OCI-LY1 (cell line): Measurements from ENCODE around the gene KCTD1.

Experiments
- H2AFZ ChIP-seq: fragments of 200-600 bp; sonication (generic), shearing (Covaris generic); 2 replicates; pipeline ENCODE4 v1.6.0; 2014; ENCODE audit warnings: antibody characterized with exemption, mild to moderate bottlenecking, low read length
- H3F3A ChIP-seq: fragments of 200-600 bp; sonication (generic), shearing (Covaris generic); 2 replicates; pipeline ENCODE4 v1.6.0; 2014; ENCODE audit warnings: mild to moderate bottlenecking, antibody characterized with exemption, low read length, moderate library complexity; ENCODE audit not compliant: insufficient read depth
- H3K27ac ChIP-seq: fragments of 200-600 bp; sonication (generic); 2 replicates; pipeline ENCODE4 v1.5.1; 2014; ENCODE audit warnings: low read length, mixed run types, mild to moderate bottlenecking, low read depth; ENCODE audit not compliant: poor library complexity, severe bottlenecking
- H3K27me3 ChIP-seq: fragments of 200-600 bp; sonication (generic); 2 replicates; pipeline ENCODE4 v1.6.0; 2014; ENCODE audit warnings: antibody characterized with exemption, mild to moderate bottlenecking, low read length, moderate library complexity; ENCODE audit not compliant: insufficient read depth
- H3K36me3 ChIP-seq: fragments of 200-600 bp; sonication (generic); 2 replicates; pipeline ENCODE4 v1.6.1; 2014; ENCODE audit warnings: mild to moderate bottlenecking, antibody characterized with exemption, low read length, moderate library complexity, mixed read lengths; ENCODE audit not compliant: insufficient read depth
- H3K4me1 ChIP-seq: fragments of 200-600 bp; sonication (generic); 2 replicates; pipeline ENCODE4 v1.5.1; 2014; ENCODE audit warnings: mild to moderate bottlenecking, low read length, moderate library complexity; ENCODE audit not compliant: insufficient read depth, severe bottlenecking
- H3K4me2 ChIP-seq: fragments of 200-600 bp; sonication (generic), shearing (Covaris generic); 2 replicates; pipeline ENCODE4 v1.6.1; 2014; ENCODE audit warnings: low read length
- H3K4me3 ChIP-seq: fragments of 200-600 bp; sonication (generic); 2 replicates; pipeline ENCODE4 v1.5.1; 2014; ENCODE audit warnings: low read length, low read depth, mild to moderate bottlenecking, mixed read lengths; ENCODE audit not compliant: poor library complexity, severe bottlenecking
- H3K79me2 ChIP-seq: fragments of 200-600 bp; shearing (Covaris generic); 2 replicates; pipeline ENCODE4 v1.6.1; 2016; ENCODE audit warnings: mixed run types, low read length, mixed read lengths; ENCODE audit not compliant: insufficient read depth
- H3K9ac ChIP-seq: fragments of 200-600 bp; sonication (generic), shearing (Covaris generic); 2 replicates; pipeline ENCODE4 v1.6.1; 2014; ENCODE audit warnings: mild to moderate bottlenecking, low read length, mixed read lengths
- H3K9me2 ChIP-seq: fragments of 200-600 bp; sonication (generic), shearing (Covaris generic); 2 replicates; pipeline ENCODE4 v1.6.1; 2014; ENCODE audit warnings: low read depth, mild to moderate bottlenecking, low read length, mixed read lengths
- H3K9me3 ChIP-seq: fragments of 200-600 bp; shearing (Covaris generic); 2 replicates; pipeline ENCODE4 v1.6.1; 2014; ENCODE audit warnings: low read length, mixed read lengths
- H4K20me1 ChIP-seq: fragments of 200-600 bp; sonication (generic), shearing (Covaris generic); 2 replicates; pipeline ENCODE4 v1.6.0; 2016; ENCODE audit warnings: mild to moderate bottlenecking, low read length; ENCODE audit not compliant: insufficient read depth
- EZH2 ChIP-seq: fragments of 200-600 bp; sonication (generic), shearing (Covaris generic); IDR thresholded peaks from 2 replicates; pipeline ENCODE4 v1.8.0; 2017; ENCODE audit warnings: borderline replicate concordance, mixed run types, mild to moderate bottlenecking, antibody characterized with exemption, low read length, moderate library complexity, mixed read lengths
- TF ChIP-seq, protein P1 (sequence below): fragments of 200-600 bp; sonication (generic), shearing (Covaris generic); IDR thresholded peaks from 2 replicates; pipeline ENCODE4 v1.5.1; 2017; ENCODE audit warnings: mild to moderate bottlenecking, antibody characterized with exemption, low read length, moderate library complexity, mixed read lengths

The KCTD1 gene

DNA sequence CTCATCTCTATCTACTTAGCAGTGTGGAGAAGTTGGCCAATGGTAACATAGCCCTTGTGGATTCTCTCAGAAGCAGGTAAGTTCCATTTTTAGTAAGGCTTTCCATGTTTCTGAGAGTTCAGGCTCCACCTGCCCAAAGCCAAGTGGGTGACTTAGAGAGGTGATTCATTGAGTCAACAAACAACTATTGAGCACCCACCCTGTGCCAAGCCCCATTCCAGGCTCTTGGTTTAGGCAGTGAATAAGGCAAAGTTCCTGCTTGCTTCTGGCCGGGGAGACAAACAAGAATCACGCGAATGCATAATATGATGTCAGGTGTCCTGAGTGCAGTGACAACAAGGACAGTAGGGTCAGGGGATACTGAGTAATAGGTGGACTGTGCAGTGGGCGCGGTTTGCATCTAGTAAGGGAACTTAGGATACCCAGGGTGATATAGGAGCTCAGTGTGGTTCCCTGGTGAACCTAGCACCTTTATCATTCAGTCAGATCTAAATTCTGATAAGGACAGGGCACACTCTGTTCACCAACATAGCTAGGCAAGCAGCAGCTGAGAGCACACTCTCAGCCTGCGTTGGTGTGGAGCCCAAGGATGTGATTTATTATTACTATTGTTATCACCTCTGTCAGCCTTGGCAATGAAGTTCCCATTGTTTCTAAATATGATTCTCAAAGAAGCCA, 31.7 kb upstream of the KCTD1 start:
- Histone ChIP-seq H3K4me2 (no peak overlapping the region), H2AFZ (no peak overlapping the region), H3K27me3 (peaks cover 5% of the 10 kb centered on the region; the same call in 1 of the 2 replicates), H3K27ac (no peak overlapping the region), H3F3A (no peaks in the 10 kb centered on the region), H3K9ac (no peak overlapping the region), H3K4me1 (no peaks in the 10 kb centered on the region), H3K9me3 (no peaks in the 10 kb centered on the region), H3K9me2 (no peaks in the 10 kb centered on the region), H3K79me2 (no peaks in the 10 kb centered on the region), H3K36me3 (no peaks in the 10 kb centered on the region), H4K20me1 (no peaks in the 10 kb centered on the region), H3K4me3 (no peak overlapping the region)
- TF ChIP-seq, protein P1, sequence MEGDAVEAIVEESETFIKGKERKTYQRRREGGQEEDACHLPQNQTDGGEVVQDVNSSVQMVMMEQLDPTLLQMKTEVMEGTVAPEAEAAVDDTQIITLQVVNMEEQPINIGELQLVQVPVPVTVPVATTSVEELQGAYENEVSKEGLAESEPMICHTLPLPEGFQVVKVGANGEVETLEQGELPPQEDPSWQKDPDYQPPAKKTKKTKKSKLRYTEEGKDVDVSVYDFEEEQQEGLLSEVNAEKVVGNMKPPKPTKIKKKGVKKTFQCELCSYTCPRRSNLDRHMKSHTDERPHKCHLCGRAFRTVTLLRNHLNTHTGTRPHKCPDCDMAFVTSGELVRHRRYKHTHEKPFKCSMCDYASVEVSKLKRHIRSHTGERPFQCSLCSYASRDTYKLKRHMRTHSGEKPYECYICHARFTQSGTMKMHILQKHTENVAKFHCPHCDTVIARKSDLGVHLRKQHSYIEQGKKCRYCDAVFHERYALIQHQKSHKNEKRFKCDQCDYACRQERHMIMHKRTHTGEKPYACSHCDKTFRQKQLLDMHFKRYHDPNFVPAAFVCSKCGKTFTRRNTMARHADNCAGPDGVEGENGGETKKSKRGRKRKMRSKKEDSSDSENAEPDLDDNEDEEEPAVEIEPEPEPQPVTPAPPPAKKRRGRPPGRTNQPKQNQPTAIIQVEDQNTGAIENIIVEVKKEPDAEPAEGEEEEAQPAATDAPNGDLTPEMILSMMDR = no peak

DNA sequence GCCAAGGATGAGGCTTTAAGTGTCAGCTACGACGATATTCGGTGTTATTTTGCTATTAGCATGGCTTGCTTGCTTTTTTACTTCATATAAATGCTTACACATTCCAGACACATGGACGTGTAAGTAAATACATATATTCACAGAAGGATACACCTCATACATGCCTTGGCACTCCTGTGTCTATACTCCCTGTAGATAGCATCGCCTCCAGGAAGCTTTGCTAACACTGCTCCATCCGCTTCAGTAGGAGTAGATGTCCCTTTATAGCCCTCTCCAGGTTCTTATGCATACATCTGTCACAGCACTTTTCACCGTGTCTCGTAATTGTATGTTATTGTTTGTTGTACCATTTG, 27.5 kb upstream of the KCTD1 start:
- Histone ChIP-seq H3K9me2 (no peaks in the 10 kb centered on the region), H3K79me2 (no peaks in the 10 kb centered on the region), H3K4me3 (no peak overlapping the region), H2AFZ (no peak overlapping the region), H3K36me3 (no peaks in the 10 kb centered on the region), H3K4me1 (no peaks in the 10 kb centered on the region), H4K20me1 (no peaks in the 10 kb centered on the region), H3K4me2 (no peak overlapping the region), H3K27ac (no peak overlapping the region), H3F3A (no peaks in the 10 kb centered on the region), H3K9ac (no peak overlapping the region), H3K27me3 (peaks cover 5% of the 10 kb centered on the region; the same call in 1 of the 2 replicates), H3K9me3 (no peaks in the 10 kb centered on the region)
- TF ChIP-seq, protein P1 = no peak
- TF ChIP-seq EZH2 = no peak

DNA sequence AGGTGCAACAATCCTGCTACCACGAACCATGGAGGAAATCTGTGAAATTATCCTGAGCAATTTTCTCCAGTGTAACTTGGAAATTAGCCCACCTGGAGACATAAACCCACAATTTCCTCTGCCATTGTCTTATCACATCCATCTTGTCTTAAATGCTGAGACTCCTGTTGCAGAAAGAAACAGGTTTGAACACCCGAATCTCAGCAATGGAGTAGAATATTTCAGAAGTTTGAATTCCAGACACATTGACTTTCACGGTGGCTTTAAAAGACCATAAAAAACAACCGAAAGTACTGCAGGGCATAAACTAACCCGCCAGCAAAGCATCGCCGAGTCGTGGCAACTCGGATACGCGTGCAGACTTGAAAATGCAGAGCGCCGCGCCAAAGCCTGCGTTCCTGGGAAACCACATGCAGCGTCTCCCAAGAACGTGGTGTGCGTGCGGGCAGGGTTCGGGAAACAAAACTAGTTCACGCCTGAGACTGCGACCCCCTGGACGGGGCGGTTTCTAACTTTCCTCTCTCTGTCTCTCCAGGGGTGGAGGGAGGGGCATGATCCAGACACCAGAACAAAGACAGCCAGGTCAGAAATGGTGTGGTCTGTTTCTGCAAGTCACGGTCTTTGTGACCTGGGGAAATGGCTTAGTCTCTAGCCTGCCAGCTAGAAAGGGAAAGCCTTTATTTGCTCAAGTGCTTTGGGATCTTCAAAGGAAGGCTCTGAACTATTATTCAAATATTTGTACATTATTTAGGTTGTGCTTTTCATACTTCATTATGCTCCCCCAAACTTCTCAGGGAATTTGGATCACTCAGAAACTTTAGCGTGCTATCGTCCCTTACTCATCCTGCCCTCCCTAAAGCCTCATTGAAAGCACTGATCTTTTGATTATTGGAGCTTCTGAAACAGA, 26.9 kb upstream of the KCTD1 start:
- Histone ChIP-seq H3K4me3 (no peak overlapping the region), H3K79me2 (no peaks in the 10 kb centered on the region), H2AFZ (no peak overlapping the region), H3K4me1 (no peaks in the 10 kb centered on the region), H3K27ac (no peak overlapping the region), H3K9ac (no peak overlapping the region), H3K36me3 (no peaks in the 10 kb centered on the region), H4K20me1 (no peaks in the 10 kb centered on the region), H3K9me3 (no peaks in the 10 kb centered on the region), H3K4me2 (no peak overlapping the region), H3F3A (no peaks in the 10 kb centered on the region), H3K9me2 (no peaks in the 10 kb centered on the region), H3K27me3 (peaks cover 5% of the 10 kb centered on the region; the same call in 1 of the 2 replicates)
- TF ChIP-seq EZH2 = no peak
- TF ChIP-seq, protein P1 = no peak
